Measurements from ENCODE around the gene TGFB1. TPM values are rescaled to one million over a fixed set of nuclear protein-coding genes. Genes with fewer than 3 reads are reported as not detected.

Gene TGFB1
- total RNA-seq, 1 experiment from 2014 or later: 42.6 TPM

DNA sequence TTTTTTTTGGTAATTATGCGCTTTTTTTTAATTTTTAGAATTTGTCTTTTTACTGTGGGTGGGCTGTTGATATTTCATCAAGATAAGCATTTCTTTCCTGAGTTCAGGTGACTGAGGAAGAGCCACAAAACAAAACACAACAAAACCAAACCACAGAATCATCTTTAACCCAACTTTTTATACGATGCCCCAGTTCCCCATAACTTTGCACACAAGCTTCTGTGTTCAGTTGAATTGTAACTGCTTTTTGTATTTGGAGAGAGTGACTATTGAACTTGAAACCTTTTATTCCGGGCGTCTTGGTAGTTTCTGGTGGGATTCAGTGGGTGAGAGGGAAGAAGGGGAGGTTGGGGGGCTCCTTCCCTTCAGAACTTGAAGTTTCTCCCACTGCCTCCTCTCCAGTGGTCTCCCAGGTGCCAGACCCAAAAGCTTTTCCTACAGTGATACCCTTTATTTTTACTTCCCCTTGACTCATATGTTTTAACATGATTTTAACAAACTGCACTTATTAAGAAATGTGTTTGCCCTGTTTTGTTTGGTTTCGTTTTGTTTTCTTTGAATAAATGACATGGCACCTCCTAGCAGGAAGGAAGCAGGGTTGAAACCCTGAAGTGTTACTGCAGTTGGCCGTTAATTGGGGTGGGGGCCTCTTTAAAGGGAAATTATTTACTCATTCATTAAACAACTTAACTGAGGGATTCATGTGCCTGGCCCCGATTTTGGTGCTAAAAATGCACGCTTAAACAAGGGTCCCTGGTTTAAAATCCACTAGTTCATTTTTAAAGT lies 46.4 kb downstream of the TGFB1 start:
- in situ Hi-C loops (cut with HindIII; ENCODE audit: low pct_unique_long_range_greater_than_20kb, low sequenced_read_pairs): no loop called here
- H3K27me3 ChIP-seq (ENCODE audit: control insufficient read depth, insufficient read depth, low read length): no peaks in the 10 kb centered on the region
- ATAC-seq (no peak), DNase-seq (ENCODE audit: low read depth, low spot score) (no peak)
- no peak overlapping the region for H3K4me3 ChIP-seq (ENCODE audit: low read depth in 2 of 2, low read length in 2 of 2)
- intact Hi-C loops (cut with micrococcal nuclease; ENCODE audit: unreplicated experiment): no loop called here
- peaks cover 6% of the 10 kb centered on the region; the same call in 1 of the 2 replicates for H3K36me3 ChIP-seq (ENCODE audit: control insufficient read depth, insufficient read depth, low read length)
- ChIA-PET CTCF (interaction anchor here (0.6 kb wide), 1 partner anchor 163 kb away, joined by 6 read pairs; no protein-coding TSS in a partner anchor), POLR2A (interaction anchor here (0.6 kb wide), 1 partner anchor 116 kb away, joined by 5 read pairs; no protein-coding TSS in a partner anchor)
- peaks cover 15% of the 10 kb centered on the region for H3K4me1 ChIP-seq (ENCODE audit: control insufficient read depth, insufficient read depth, low read length)
- no peak overlapping the region for H3K27ac ChIP-seq (ENCODE audit: low read length)
- TF ChIP-seq TCF7L2 (IDR thresholded peaks at IDR 0.05; ENCODE audit: low read depth, low read length) (no peak), SIN3A (IDR thresholded peaks at IDR 0.05; ENCODE audit: borderline replicate concordance, insufficient read depth, low read depth, low read length) (no peak), POLR2AphosphoS5 (IDR thresholded peaks at IDR 0.05; ENCODE audit: low read depth, low read length) (no peak), CTCF (IDR thresholded peaks at IDR 0.05) (no peak)
- TF ChIP-seq, protein P1, sequence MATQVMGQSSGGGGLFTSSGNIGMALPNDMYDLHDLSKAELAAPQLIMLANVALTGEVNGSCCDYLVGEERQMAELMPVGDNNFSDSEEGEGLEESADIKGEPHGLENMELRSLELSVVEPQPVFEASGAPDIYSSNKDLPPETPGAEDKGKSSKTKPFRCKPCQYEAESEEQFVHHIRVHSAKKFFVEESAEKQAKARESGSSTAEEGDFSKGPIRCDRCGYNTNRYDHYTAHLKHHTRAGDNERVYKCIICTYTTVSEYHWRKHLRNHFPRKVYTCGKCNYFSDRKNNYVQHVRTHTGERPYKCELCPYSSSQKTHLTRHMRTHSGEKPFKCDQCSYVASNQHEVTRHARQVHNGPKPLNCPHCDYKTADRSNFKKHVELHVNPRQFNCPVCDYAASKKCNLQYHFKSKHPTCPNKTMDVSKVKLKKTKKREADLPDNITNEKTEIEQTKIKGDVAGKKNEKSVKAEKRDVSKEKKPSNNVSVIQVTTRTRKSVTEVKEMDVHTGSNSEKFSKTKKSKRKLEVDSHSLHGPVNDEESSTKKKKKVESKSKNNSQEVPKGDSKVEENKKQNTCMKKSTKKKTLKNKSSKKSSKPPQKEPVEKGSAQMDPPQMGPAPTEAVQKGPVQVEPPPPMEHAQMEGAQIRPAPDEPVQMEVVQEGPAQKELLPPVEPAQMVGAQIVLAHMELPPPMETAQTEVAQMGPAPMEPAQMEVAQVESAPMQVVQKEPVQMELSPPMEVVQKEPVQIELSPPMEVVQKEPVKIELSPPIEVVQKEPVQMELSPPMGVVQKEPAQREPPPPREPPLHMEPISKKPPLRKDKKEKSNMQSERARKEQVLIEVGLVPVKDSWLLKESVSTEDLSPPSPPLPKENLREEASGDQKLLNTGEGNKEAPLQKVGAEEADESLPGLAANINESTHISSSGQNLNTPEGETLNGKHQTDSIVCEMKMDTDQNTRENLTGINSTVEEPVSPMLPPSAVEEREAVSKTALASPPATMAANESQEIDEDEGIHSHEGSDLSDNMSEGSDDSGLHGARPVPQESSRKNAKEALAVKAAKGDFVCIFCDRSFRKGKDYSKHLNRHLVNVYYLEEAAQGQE (IDR thresholded peaks at IDR 0.05; ENCODE audit: insufficient read depth in 1 of 2, low read depth in 2 of 2, low read length in 1 of 2): no peak
- TSS peak; percentile 78 for BruUV-seq (replicated peaks)
- no peaks in the 10 kb centered on the region for H3K9me3 ChIP-seq (ENCODE audit: control insufficient read depth, insufficient read depth, low read depth, low read length)

DNA sequence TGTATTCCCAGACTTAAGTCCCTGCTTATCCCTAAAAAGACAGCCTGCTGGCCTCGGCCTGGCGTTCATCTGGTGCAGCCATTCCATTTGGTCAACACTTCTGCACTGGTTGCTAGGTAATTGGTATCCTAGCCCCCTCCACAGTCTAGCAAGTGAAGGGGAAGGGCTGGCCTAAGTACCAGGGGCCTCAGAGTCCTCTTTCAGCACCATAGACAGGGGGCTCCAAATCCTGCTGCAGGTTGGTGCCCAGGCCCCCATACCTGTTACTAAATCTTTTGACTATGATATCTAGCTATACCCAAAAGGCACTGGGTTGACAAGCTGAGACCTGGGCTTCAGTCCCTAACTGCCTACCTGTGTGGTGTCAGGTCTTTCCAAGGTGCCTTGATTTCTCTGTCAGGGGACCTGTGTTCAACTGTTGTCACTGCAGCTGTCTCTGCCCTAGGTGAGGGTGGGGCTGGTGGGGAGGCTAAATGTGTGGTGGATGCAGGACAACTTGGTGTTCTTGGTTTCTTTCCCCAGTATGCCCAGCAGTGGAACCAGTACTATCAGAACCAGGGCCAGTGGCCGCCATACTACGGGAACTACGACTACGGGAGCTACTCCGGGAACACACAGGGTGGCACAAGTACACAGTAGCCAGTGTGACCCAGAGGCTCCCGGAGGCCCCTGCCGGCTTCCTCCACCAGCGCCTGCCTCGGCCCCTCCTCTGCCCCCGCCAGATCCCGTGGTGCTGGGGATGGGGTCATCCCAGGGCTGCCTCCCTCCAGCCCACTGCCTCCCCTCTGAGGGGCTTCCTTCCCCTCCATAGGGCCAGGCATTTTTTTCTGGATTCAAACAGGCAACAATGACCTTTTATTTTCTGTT lies 47.6 kb downstream of the TGFB1 start:
- ChIA-PET POLR2A (interaction anchor here (0.6 kb wide), 1 partner anchor 37 kb away, joined by 12 read pairs; no protein-coding TSS in a partner anchor), CTCF (no interaction called here)
- in situ Hi-C loops (cut with HindIII; ENCODE audit: low pct_unique_long_range_greater_than_20kb, low sequenced_read_pairs) (no loop called here), intact Hi-C loops (cut with micrococcal nuclease; ENCODE audit: unreplicated experiment) (no loop called here)
- TF ChIP-seq, protein P1 (IDR thresholded peaks at IDR 0.05; ENCODE audit: insufficient read depth in 1 of 2, low read depth in 2 of 2, low read length in 1 of 2): peak in 1 of 2 experiments; percentile 54; a peak in 2 of 4 replicates
- no peak for TF ChIP-seq TCF7L2 (IDR thresholded peaks at IDR 0.05; ENCODE audit: low read depth, low read length)
- TF ChIP-seq CTCF (IDR thresholded peaks at IDR 0.05): no peak
- TF ChIP-seq POLR2AphosphoS5 (IDR thresholded peaks at IDR 0.05; ENCODE audit: low read depth, low read length): no peak
- no peaks in the 10 kb centered on the region for H3K9me3 ChIP-seq (ENCODE audit: control insufficient read depth, insufficient read depth, low read depth, low read length)
- no peak overlapping the region for H3K27ac ChIP-seq (ENCODE audit: low read length)
- H3K27me3 ChIP-seq (ENCODE audit: control insufficient read depth, insufficient read depth, low read length): no peaks in the 10 kb centered on the region
- DNase-seq (ENCODE audit: low read depth, low spot score): no peak
- BruUV-seq (replicated peaks): no TSS peak
- ATAC-seq: no peak
- peaks cover 15% of the 10 kb centered on the region for H3K4me1 ChIP-seq (ENCODE audit: control insufficient read depth, insufficient read depth, low read length)
- no peak overlapping the region for H3K4me3 ChIP-seq (ENCODE audit: low read depth in 2 of 2, low read length in 2 of 2)
- H3K36me3 ChIP-seq (ENCODE audit: control insufficient read depth, insufficient read depth, low read length): peaks cover 8% of the 10 kb centered on the region
